ENCODE results near the gene RTN4RL1. TPM values are rescaled to one million over a fixed set of nuclear protein-coding genes. Genes with fewer than 3 reads are reported as not detected.

RTN4RL1 gene
- total and polyA plus RNA-seq, 9 of the 15 experiments (the other 6 are each of a cell fraction or from before 2014, with no cell fraction given) = 0.04 to 0.06 (median 0.04) TPM; not detected in 5

GRCh38 chr17:2050300-2051060 is 25.3 kb upstream of the RTN4RL1 start (continued):
- no peak for TF ChIP-seq PREB (CRISPR knock-in tag; IDR thresholded peaks at IDR 0.05)
- TF ChIP-seq CBX5 (IDR thresholded peaks at IDR 0.05; ENCODE audit: borderline replicate concordance, low read depth) = no peak
- peak; percentile 17; the same call in 1 of the 2 replicates for TF ChIP-seq ATF7 (IDR thresholded peaks at IDR 0.05)
- no peak for TF ChIP-seq RBM15 (IDR thresholded peaks at IDR 0.05; ENCODE audit: insufficient read depth, low read length)
- TF ChIP-seq RFX1 (IDR thresholded peaks at IDR 0.05) = no peak
- TF ChIP-seq ZKSCAN3 (CRISPR knock-in tag; IDR thresholded peaks at IDR 0.05) = no peak
- peak; percentile 70 for TF ChIP-seq REST (IDR thresholded peaks at IDR 0.05; ENCODE audit: borderline replicate concordance)
- no peak; the same call in 1 of the 2 replicates for TF ChIP-seq REST (CRISPR knock-in tag; IDR thresholded peaks at IDR 0.05; ENCODE audit: low read depth)
- peak; percentile 69 for TF ChIP-seq CXXC5 (CRISPR knock-in tag; IDR thresholded peaks at IDR 0.05)
- TF ChIP-seq ZNF518B (CRISPR knock-in tag; IDR thresholded peaks at IDR 0.05) = no peak
- no peak for TF ChIP-seq U2AF2 (optimal IDR thresholded peaks at IDR 0.05; ENCODE audit: low read depth, low read length)
